Uterus (tissue), 2 donors: ENCODE data around the gene GBA2.

ENCODE experiments used
- POLR2A ChIP-seq, 2 donors: fragments of 450-650 bp; IDR thresholded peaks; one replicate each; pipeline ENCODE4 v1.6.1; 2016; ENCODE audit warnings: antibody characterized with exemption in 2 of 2, mild to moderate bottlenecking in 1 of 2, moderate library complexity in 1 of 2
- TF ChIP-seq, protein P1 (sequence below), 4 experiments: fragments of 200-600 bp in 2 of 4; fragments of 450-650 bp in 2 of 4; sonication (generic) in 2 of 4; IDR thresholded peaks; one replicate each; pipeline ENCODE4 v1.5.1; 2016 to 2019; ENCODE audit warnings: antibody characterized with exemption in 4 of 4, mild to moderate bottlenecking in 2 of 4, moderate library complexity in 1 of 4

DNA sequence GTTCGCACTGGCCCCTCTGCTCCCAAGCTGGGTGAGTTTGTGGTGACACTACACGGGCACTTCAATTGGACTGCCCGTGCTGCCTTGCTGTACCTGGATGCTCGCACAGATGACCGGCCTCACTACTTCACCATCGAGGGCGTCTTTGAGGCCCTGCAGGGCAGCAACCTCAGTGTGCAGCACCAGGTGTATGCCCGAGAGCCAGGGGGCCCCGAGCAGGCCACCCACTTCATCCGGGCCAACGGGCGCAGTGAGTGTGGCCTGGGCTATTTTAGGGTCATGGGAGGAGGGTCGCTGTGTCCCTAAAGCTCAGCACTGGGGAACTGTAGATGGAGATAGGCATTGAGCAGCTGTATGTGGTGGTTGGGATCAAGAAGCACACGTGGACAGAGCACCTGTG is 43.8 kb upstream of the GBA2 start:
- TF ChIP-seq, protein P1, sequence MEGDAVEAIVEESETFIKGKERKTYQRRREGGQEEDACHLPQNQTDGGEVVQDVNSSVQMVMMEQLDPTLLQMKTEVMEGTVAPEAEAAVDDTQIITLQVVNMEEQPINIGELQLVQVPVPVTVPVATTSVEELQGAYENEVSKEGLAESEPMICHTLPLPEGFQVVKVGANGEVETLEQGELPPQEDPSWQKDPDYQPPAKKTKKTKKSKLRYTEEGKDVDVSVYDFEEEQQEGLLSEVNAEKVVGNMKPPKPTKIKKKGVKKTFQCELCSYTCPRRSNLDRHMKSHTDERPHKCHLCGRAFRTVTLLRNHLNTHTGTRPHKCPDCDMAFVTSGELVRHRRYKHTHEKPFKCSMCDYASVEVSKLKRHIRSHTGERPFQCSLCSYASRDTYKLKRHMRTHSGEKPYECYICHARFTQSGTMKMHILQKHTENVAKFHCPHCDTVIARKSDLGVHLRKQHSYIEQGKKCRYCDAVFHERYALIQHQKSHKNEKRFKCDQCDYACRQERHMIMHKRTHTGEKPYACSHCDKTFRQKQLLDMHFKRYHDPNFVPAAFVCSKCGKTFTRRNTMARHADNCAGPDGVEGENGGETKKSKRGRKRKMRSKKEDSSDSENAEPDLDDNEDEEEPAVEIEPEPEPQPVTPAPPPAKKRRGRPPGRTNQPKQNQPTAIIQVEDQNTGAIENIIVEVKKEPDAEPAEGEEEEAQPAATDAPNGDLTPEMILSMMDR (IDR thresholded peaks at IDR 0.05), result no peak
- no peak for TF ChIP-seq POLR2A (IDR thresholded peaks at IDR 0.05)
